HG03097 (cell line): Measurements from ENCODE around the gene ZNF428.
"Not testable (repeated sequence)": the region's sequence is repeated elsewhere in the genome, so short reads cannot be mapped to it uniquely, and the experiment has no call there.

Source experiments
- ATAC-seq: cut with Tn5 transposase; IDR thresholded peaks from one replicate; pipeline ENCODE4 v1.9.1; 2021; ENCODE audit not compliant: unreplicated experiment, low FRiP score

The ZNF428 gene

DNA sequence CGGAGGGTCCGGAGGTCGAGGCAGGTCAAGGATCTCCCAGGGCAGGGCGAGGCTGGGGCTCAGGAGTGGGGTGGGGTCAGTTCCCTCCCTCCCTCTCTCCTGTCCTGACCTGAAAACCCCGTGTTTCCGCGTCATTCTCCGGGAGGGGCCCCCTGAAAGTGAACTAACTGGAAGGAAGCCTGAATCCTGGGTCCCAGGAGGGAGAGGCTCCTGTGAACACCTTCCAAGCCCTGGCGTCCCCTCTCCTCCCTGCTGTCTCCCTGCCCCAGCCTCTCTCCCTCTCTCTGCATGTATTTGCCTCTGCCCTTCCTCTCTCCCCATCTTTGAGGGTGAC, 21.0 kb upstream of the ZNF428 start:
- no peak for ATAC-seq

DNA sequence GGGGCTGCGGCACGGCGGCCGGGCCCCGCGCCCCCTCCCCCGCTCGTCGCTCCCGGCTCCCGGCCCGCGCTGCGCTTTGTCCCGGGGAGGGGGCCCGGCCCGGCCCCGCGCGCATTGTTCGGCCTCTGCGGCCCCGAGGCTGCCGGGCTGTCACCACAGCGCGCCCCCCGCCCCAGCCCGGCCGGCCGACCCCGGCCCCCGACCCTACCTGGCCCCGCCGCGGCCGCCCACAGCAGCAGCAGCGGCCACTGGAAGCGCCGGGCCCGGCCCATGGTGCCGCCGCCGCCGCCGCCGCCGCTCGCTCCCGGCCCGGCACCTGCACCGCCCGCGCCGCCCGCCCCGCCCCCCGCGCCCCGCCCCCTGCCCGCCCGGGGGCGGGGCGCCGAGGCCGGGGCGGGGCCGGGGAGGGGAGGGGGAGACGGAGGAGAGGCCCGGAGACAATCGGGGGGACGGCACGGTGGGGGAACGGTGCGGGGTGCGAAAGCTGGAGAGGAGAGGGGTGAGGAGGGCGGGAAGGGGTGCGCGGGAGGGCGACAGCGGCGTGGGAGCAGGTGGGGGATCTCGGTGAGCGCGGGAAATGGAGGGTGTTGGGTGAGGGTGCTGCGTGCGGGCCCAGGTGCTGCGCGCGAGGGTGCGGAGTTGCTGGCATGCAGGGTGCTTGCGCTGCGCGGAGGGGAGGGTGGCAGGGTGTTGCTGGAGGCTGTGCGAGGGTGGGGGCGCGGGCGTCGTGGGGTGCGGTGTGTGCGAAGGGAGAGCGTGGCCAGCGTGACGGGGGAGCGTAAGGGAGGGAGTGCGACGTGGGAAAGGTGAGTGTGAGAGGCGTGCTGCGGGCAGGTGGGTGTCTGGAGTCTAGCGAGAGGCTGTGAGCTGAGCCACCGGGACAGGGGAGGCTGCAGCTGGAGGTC, 20.3 kb upstream of the ZNF428 start, which contains the start of gene CADM4:
Gene CADM4 (minus strand): TSS at position 332 of the 905 bp plus-strand sequence. CDS start 60 bp downstream, at position 272.
- ATAC-seq = no peak

DNA sequence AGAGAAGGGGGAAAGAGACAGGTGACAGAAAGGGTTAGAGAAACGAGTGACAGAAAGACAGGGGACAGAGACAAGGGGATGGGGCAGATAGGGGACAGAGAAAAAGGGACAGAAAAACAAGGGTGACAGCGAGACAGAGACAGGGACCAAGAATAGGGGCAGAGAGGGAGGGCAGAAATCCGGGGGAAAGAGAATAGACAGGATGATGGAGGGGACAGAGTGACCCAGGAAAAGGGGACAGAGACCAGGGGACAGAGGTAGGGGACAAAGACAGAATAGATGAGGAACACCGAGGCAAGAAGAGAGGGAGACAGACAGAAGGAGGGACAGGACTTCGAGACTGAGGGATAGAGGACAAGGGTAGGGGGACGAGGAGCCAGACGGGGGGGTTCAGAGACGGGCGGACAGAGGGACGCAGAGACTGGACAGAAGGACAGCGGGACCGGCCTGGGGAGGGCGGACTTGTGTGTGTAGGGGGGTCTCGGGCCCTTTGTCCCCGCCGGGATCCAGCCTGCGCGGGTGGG, 19.6 kb upstream of the ZNF428 start:
- ATAC-seq = no peak

DNA sequence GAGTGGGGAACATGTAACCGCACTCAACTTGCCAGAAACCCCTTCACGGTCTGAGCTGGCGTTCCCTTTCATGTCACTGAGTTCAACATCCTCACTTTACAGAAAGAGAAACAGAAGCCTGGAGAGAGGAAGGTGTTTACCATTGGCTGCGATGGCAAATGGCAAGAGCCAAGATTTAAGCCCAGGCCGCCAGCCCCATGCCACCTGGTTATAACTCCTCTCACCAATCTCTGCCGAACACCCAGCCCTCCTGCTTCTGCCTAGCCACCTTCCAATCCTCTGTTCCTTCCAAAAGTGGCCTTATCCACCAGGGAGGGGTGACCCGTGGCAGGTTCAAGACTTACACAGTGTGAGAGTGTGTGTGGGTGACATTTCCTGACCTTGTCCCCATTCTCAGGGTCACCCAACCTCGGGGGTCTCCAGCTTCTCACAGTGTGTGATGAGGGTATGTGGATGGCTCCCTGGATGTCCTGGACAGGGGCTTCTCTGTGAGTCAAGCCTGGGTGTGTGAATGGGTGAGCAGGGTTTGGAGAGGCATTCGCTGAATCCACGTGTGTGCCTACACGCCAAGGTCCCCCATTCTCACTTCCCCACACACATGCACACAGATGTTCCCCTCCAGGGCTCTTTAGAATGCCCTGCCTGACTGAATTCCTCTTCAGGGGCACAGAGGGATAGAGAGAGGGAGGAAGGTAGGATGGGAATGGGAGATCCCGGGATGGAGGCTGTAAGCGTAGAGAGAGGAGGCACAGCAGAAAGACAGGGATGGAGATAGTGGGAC, 19.0 kb upstream of the ZNF428 start:
- no peak for ATAC-seq

DNA sequence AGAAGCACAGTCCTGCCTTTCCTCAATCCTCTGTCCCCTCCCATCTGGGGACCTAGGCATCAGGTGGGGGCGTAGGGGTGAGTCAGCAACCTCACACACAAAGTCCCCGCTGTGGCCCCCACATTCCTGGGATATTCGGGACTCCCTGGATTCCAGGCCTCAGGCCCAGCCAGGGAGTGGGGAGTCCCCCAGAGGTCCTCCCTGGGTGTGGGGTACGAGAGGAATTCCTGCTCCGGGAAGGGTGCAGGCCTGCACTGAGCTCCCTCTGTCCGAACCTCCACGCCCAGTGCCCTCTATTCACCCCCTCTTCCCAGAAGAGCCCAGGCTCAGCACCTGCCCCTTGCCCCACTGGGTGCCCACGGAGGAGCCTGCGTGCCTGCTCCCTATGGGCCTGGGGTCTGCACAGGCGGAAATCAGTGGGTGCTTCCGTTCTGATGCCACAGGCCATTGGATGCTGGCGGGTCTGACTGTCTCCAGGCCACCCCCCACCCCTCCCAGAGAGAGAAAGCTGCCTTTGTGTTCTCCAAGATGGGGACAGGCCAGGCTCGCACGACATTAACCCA, 16.8 kb upstream of the ZNF428 start:
- ATAC-seq = no peak

DNA sequence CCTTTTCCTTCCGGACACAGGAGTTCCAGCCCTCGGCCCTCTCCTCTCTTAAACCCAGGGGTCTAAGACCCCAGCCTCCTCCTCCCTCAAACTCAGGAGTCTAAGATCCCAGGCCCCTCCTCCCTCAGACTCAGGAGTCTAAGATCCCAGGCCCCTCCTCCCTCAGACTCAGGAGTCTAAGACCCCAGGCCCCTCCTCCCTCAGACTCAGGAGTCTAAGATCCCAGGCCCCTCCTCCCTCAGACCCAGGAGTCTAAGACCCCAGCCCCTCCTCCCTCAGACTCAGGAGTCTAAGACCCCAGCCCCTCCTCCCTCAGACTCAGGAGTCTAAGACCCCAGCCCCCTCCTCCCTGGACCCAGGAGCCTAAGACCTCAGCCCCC, 16.1 kb upstream of the ZNF428 start:
- not testable (repeated sequence) for ATAC-seq

DNA sequence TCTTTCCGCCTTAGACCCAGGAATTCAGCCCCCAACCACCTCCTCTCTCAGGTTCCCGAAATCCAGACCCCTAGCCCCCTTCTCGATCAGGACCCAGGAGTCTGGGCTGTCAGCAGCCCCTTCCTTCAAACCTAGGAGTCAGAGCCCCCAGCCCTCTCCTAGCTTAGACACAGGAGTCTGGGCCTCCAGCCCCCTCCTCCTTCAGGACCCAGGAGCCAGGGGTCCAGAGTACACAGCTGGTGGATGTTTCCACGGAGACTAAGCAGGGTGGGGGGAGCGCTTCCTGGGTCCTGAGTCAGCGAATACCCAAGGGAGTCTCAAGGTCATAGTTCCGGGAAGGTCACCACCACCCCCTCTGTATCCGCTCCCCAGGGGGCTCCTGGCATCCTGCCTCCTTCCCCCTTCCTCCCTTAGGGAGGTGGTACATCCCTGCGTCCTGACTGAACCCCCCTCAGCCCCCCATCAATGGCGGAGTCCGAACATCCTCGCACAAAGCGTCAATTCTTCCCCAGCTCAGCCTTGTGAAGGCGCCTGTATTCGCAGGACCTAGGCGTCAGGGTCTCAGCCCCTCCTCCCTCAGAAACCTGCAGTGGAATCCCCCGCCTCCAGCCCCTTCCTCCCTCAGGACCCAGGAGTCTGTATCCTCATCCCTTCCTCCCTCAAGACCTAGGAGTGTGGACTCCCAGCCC, 15.6 kb upstream of the ZNF428 start:
- no peak for ATAC-seq

DNA sequence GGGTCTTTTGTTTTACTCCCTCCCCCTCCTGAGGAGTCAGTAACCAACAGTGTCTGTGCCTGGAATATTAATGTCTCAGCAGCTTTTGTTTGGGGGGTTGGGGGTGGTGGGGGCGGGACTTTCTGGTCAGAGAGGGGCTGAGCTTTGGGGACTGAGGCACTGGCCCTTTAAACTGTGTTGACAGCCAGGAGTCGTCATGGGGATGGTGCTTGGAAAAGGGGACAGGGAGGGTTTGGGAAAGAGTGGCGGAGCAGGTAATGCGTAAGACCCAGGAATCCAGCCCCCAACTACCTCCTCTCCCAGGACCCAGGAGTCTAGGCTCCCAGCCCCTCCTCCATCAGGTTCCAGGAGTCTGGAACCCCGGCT, 15.1 kb upstream of the ZNF428 start:
- no peak for ATAC-seq

DNA sequence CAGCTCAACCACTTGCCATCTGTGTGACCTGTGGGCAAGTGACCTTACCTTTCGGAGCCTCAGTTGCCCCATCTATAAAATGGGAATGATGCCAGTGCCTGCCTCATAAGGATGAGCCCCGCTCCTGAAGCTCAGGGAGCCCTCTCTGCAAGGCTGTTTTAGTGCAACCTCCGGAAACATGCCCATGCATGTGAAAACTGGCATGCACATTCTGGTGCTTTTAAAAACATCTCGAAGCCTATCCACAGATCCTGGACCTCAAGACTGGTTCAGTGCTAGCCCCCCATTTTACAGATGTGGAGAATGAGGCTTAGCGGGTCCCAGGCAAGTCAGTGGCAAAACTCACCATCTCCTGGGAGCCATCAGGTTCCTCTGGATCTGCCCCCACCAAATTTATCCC, 14.6 kb upstream of the ZNF428 start:
- ATAC-seq = no peak

DNA sequence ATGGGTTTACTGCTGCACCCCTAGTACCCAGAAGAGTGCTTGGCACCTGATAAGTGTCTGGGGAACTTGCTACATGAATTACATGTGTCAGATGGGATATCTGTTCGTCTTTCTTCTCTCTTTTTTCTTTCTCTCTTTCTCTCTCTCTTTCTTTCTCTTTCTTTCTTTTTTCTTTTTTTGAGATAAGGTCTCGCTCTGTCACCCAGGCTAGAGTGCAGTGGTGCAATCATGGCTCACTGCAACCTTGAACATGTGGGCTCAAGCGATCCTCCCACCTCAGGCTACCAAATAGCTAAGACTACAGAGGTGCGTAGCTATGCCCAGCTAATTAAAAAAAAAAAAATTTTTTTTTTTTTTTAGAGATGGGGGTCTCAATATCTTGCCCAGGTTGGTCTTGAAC, 14.1 kb upstream of the ZNF428 start:
- no peak for ATAC-seq

DNA sequence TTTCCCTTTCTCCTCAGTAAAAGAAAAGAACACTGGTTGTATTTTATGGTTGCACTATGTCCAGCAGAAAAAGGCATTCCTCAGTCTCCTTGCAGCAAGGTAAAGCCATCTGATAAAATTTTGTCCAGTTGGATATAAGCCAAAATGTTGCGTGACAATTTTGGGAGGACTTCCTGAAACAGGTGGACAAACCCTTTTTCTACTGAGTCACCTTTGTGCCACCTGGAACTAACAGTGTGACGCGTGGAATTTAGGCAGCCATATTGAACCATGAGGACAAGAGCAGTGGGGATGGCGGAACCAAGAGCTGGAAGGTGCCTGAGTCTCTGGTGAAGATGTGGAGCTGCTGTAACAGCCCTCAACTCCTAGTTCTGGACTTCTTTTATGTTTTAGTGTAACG, 12.1 kb upstream of the ZNF428 start:
- ATAC-seq = no peak

DNA sequence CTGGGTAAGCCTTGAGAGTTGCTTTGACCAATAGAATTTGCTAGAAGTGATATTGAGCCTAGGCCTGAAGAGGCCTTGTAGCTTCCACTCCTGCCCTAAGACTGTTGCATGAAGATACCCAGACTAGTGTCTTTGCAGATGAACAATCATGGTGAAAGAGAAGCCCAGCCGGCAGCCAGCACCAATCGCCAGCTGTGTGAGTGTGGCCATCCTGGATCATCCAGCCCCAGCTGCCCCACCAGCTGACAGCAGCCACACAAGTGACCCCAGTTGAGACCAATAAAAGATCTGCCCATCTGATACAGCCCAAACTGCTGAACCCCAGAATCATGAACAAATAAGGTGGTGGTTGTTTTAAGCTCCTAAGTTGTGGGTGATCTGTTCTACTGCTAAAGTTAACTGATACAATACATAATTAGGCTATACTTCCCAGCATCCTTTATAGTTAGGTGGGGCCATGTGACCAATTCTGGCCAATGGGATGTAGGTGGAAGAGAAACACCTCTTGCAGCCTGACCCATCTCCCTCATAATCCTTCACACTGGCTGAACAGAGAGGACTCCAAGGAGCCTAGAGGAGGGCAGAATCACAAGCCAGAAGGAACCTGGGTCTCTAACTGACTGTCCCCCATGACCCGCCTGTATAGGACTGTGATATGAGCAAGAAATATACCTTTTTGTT, 9.4 kb upstream of the ZNF428 start:
- ATAC-seq = no peak

DNA sequence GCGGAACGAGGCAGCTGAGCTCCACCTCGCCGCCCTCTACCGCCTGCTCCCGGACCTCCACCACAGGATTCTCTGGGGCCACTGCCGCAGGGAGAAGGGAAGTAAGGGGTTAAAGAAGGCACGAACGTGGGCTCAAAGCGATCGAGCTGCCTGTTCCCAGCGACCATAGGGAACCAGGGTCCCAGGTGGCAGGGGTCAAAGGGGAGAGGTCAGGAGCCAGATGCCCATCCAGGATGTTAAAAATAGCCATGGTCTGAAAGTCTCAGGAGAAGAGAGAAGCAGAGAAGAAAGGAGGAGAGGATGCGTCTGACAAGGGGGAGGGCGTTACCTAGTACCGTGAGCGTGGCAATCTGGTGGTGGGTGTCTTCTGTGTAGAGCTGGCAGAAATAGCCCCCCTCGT, 7.4 kb upstream of the ZNF428 start:
- no peak for ATAC-seq

DNA sequence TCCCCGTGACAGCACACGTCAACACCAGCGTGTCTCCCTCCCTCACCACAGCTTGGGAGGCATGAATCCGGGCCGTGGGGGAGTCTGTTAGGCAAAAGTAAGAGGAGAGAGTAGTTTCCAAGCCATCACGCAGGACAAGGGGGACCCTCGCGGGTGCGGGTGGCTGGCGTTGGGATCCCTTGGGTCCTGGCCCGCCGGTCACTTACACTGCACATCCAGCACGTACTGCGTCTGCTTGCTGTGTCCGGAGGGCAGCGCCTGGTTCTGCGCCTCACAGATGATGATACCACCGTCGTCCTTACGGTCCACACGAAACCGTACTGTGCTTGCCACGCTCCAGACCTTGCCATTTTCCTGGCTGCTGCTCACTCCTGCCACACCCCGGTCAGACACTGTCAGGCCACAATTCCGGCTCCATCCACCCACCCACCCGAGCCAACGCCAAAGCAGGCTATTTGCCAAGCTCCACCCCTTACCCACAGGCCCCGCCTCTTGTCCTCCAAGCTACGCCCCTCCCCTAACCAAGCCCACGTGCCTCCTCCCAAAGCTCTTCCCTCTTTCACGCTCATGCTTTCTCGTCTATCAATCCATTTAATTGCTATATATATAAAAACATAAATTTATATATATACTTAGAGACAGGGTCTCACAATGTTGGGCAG, 6.6 kb upstream of the ZNF428 start:
- no peak for ATAC-seq

DNA sequence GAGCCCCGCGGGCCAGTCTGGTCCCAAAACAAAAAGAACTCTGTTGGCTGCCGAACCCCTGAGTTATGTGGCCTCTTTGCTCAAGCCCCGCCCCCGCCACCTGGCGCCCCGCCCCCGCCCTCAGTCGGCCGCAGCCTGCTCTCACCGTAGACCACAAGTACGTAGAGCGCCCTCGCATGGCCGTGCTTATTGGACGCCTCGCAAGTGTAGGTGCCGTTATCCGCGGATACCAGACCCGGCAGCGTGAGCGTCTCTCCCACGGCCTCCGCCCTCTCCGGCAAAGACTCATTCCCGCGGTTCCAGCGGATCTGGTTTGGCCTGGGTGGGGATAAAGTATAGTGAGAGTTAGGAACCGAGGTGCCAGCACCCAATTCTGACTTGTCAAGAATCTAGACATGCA, 5.5 kb upstream of the ZNF428 start:
- ATAC-seq = no peak

DNA sequence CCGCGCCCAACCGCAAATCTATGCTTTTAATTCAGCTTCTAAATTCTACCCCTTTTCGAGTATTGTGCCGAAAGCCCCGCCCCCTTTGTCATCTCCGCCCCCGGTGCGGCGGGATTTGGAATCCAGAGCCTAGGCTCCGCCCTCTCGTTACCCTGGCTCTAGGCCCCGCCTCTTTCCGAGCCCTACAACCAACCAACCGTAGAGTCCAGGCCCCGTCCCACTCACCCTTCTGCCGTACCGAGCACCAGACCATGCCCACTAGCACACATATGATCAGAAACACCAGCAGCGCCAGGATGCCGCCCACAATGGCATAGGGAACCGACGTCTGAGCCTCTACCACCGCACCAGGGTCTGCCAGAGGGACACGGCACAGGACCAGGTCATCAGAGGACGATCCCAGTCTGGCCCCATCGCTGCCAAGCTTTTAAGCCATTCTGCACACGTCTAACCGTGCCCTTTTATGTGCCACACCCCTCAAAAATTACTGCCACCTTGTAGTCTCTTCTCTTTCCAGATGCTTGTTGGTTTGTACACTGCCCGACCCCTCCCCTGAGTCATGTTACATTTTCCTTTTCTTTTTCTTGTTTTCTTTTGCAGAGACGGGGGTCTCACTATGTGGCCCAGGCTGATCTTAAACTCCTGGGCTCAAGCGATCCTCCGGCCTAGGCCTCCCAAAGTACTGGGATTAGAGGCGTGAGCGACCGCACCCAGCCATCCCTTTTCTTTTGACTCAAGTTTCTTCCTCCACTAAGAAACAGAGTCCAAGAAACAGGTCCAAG, 4.7 kb upstream of the ZNF428 start:
- no peak for ATAC-seq

DNA sequence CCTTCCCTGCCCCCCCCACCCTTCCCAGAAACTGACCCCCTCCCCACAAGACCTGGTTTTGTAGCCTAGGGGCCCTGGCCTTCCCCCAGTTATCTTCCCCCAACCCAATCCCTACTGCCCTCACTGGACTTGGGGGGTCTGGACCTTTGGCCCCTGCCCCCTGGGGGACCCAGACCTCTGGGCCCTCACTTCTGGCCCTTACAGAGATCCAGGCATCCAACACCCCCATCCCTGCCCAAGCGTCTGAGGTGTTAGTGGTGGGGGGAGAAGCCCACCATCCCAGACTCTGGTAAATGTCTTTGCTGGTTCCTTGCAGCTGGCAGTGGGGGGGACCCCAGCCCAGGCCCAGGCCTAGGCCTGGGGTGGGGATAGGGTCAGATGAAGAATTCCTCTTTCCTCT, 3.5 kb upstream of the ZNF428 start:
- no peak for ATAC-seq

DNA sequence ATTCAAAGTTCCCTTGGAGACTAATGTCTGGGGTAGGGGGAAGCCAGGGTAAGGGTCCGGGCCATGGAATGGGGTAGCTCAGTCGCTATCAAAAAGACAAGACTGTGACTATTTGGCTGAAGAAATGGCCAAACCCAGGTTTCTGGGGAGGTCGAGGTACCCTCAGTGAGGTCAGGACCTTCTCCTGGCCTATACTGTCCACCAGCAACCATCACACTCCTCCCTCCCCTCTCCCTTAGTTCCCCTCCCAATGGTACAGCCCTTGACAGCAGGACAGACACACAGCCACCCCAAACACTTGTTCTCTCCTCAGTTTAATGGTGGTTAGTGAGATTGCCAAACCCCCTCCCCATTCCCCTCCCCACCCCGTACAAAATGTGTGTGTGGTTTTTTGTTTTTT, 2.6 kb upstream of the ZNF428 start:
- no peak for ATAC-seq
